GM12878 (cell line): Measurements from ENCODE around the gene SLC16A9. TPM values are rescaled to one million over a fixed set of nuclear protein-coding genes. Genes with fewer than 3 reads are reported as not detected.

ENCODE experiments used
- ATAC-seq: fragments of 200-7000 bp; cut with Tn5 transposase; 3 replicates; pipeline ENCODE4 v1.9.1; 2020; ENCODE audit warnings: mild to moderate bottlenecking, moderate library complexity
- BruUV-seq: library from RNA; stranded (reverse); fragments of 400-500 nt; replicated peaks from 2 replicates; lab custom pipeline; 2021; lab: Mats Ljungman, UMichigan
- CTCF ChIA-PET: fragments of 300-600 bp; sonication (Branson Sonifier 250); formaldehyde crosslinking; extraction: SDS; loops from one replicate; lab custom pipeline; 2021; ENCODE audit warnings: inconsistent platforms; lab: Yijun Ruan, JAX
- POLR2A ChIA-PET: fragments of 350-600 bp; formaldehyde crosslinking; extraction: SDS; loops from one replicate; lab custom pipeline; 2021; ENCODE audit warnings: inconsistent platforms; lab: Charles Lee
- RAD21 ChIA-PET: fragments of 300-600 bp; sonication (Branson Sonifier 250); formaldehyde crosslinking; loops from one replicate; lab custom pipeline; 2023; ENCODE audit warnings: antibody characterized with exemption; ENCODE audit not compliant: unreplicated experiment; lab: Charles Lee
- SMC1A ChIA-PET: fragments of 300-600 bp; sonication (Branson Sonifier 250); formaldehyde crosslinking; loops from one replicate; lab custom pipeline; 2023; ENCODE audit not compliant: unreplicated experiment, uncharacterized antibody; lab: Charles Lee
- DNase-seq: peaks from one replicate; pipeline ENCODE4 v3.0.0-alpha.2; 2011; ENCODE audit warnings: low read depth, low spot score
- FAIRE-seq: peaks from 3 replicates; lab custom pipeline; 2011; peaks lifted over from hg19 to GRCh38; lab: Jason Lieb, UNC
- H2AFZ ChIP-seq: 2 replicates; pipeline ENCODE4 v1.6.0; 2011; ENCODE audit warnings: low read depth, low read length, control low read depth; ENCODE audit not compliant: control insufficient read depth
- H3K27ac ChIP-seq: 2 replicates; pipeline ENCODE4 v1.5.1; 2011; ENCODE audit warnings: control low read depth; ENCODE audit not compliant: control insufficient read depth, insufficient read depth
- H3K27me3 ChIP-seq, 2 experiments: replicated peaks in 1 of 2; 2 replicates each; pipeline versions ENCODE4 v1.6.0 to v1.6.1; 2011; ENCODE audit warnings: low read length in 1 of 2; ENCODE audit not compliant: control insufficient read depth in 2 of 2, insufficient read depth in 2 of 2
- H3K36me3 ChIP-seq, 2 experiments: 2 replicates each; pipeline ENCODE4 v1.5.1; 2011; ENCODE audit warnings: low read length in 1 of 2; ENCODE audit not compliant: control insufficient read depth in 2 of 2, insufficient read depth in 2 of 2
- H3K4me1 ChIP-seq: 2 replicates; pipeline ENCODE4 v1.6.1; 2011; ENCODE audit warnings: mild to moderate bottlenecking, low read length, moderate library complexity, mixed read lengths; ENCODE audit not compliant: control insufficient read depth, insufficient read depth
- H3K4me2 ChIP-seq: 2 replicates; pipeline ENCODE4 v1.6.0; 2011; ENCODE audit warnings: control low read depth; ENCODE audit not compliant: control insufficient read depth, insufficient read depth
- H3K4me3 ChIP-seq: fragments of 200-600 bp; sonication (generic); 2 replicates; pipeline ENCODE4 v1.5.1; 2016
- H3K79me2 ChIP-seq: 2 replicates; pipeline ENCODE4 v1.6.0; 2011; ENCODE audit warnings: low read length; ENCODE audit not compliant: control insufficient read depth, insufficient read depth
- H3K9ac ChIP-seq: 2 replicates; pipeline ENCODE4 v1.8.0; 2011; ENCODE audit warnings: low read length, control low read depth, mixed read lengths; ENCODE audit not compliant: control insufficient read depth, insufficient read depth
- H3K9me3 ChIP-seq: replicated peaks from 3 replicates; pipeline ENCODE4 v1.5.1; 2011; ENCODE audit warnings: mild to moderate bottlenecking, low read length; ENCODE audit not compliant: control insufficient read depth, insufficient read depth
- H4K20me1 ChIP-seq: 2 replicates; pipeline ENCODE4 v1.6.0; 2011; ENCODE audit not compliant: control insufficient read depth, insufficient read depth
- CBX5 ChIP-seq: sonication (generic); IDR thresholded peaks from 2 replicates; pipeline ENCODE4 v1.6.1; 2016; ENCODE audit warnings: low read depth, moderate library complexity, mild to moderate bottlenecking, inconsistent platforms
- JUNB ChIP-seq: IDR thresholded peaks from 2 replicates; pipeline ENCODE4 v1.6.1; 2016; ENCODE audit warnings: antibody characterized with exemption, mild to moderate bottlenecking
- MTA2 ChIP-seq: fragments of 450-650 bp; IDR thresholded peaks from 2 replicates; pipeline ENCODE4 v1.6.1; 2016; ENCODE audit warnings: low read depth, mild to moderate bottlenecking, moderate library complexity
- RELA ChIP-seq: fragments of 450-650 bp; IDR thresholded peaks from 2 replicates; pipeline ENCODE4 v1.8.0; 2014; ENCODE audit warnings: borderline replicate concordance; ENCODE audit not compliant: partially characterized antibody
- RUNX3 ChIP-seq: IDR thresholded peaks from 2 replicates; pipeline ENCODE4 v1.6.1; 2012; ENCODE audit warnings: low read length, inconsistent platforms
- SPI1 ChIP-seq: IDR thresholded peaks from 2 replicates; pipeline ENCODE4 v1.6.1; 2011; ENCODE audit warnings: low read depth, mild to moderate bottlenecking, low read length, moderate library complexity, borderline replicate concordance; ENCODE audit not compliant: insufficient read depth
- WGBS: methylation state at CpG from one replicate; pipeline ENCODE4 v1.1.6; 2016; ENCODE audit warnings: low lambda C conversion rate; ENCODE audit not compliant: insufficient replicate concordance, insufficient coverage; ENCODE audit errors: missing lambda C conversion rate; 5-methylcytosine and 5-hydroxymethylcytosine counted together
- in situ Hi-C: fragments of 300-500 bp; cut with MboI; formaldehyde crosslinking; loops from 9 replicates; pipeline ENCODE4 v1.14.3; 2018; ENCODE audit warnings: mixed read lengths
- intact Hi-C: fragments of 100-400 bp; cut with micrococcal nuclease; formaldehyde crosslinking; loops from one replicate; pipeline ENCODE4 v1.14.2; 2022; ENCODE audit not compliant: unreplicated experiment
- polyA plus RNA-seq, 11 experiments: library from polyadenylated mRNA; depleted of rRNA in 4 of 11; unstranded in 6 of 11; stranded (reverse) in 5 of 11; fragments of >200 nt; fragmentation: Nextera tagmentation in 4 of 11; fragmentation: Illumina TruSeq in 1 of 11; extraction: Ambion mirVana in 4 of 11; extraction: Trizol in 1 of 11; gene quantifications; 1 replicate in 1 of 11; 2 replicates in 10 of 11; pipeline versions ENCODE4 v1.2.1 to v1.2.3, GENCODE V29; 2011 to 2016; ENCODE audit warnings: inconsistent platforms in 2 of 11, missing spikeins in 2 of 11, low read depth in 1 of 11
- total RNA-seq, 4 experiments: library from RNA; depleted of rRNA in 3 of 4; stranded (reverse); fragments of >200 nt in 3 of 4; fragmentation: Illumina TruSeq in 1 of 4; extraction: Trizol in 1 of 4; gene quantifications; 2 replicates each; pipeline versions ENCODE4 v1.2.1 to v1.2.3, GENCODE V29; 2013 to 2021
- TF ChIP-seq, protein P1 (sequence below): fragments of 150-350 bp; IDR thresholded peaks from 2 replicates; pipeline ENCODE4 v1.6.1; 2014; ENCODE audit warnings: mild to moderate bottlenecking, low read depth, low read length

Gene SLC16A9
- total and polyA plus RNA-seq, 10 of the 15 experiments (the other 5 are each of a cell fraction or from before 2014, with no cell fraction given), result 0.86 to 6.2 (median 4.3) TPM

DNA sequence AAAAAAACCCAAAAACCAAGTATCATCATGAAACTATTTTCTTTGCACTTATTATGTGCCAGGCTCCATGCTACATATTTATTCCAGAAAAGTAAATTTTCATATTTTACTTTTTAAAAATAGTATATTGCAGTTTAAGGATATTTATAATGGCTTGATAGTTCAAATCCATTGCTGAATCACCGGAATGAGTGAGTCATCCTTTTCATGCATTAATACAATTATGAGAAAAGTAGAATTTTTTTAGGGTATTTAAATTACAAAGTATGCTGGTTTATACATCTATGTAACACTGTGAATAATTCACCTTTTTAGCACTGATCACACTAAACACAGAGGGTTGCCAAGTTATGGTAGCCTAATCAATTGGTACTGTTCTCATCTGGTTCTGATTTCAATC is 54.3 kb downstream of the SLC16A9 start (continued):
- TF ChIP-seq RELA (no peak), MTA2 (no peak), JUNB (no peak)

DNA sequence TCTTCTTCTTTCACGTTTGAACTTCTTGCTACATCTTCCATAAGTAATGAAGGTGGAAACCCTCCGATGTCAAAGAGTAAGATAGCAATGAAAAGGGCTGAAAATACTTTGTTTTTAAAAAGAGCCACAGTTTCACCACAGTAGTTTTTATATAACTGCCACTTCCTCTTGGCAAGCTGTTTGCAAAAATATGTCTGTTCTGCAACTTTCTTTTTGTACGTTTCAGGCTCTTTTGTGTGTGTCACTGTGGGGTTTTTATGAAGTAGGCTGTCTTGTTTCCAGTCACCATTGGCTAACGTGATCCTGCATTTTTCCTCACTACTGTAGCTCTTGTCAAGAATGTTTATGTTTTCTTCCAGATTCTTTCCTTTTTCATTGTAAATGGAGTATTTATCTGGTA is 55.6 kb downstream of the SLC16A9 start:
- BruUV-seq, result no TSS peak
- in situ Hi-C loops, result no loop called here
- H3K79me2 ChIP-seq, result no peaks in the 10 kb centered on the region
- intact Hi-C loops, result no loop called here
- no peak for ATAC-seq
- no peaks in the 10 kb centered on the region for H3K27me3 ChIP-seq
- H3K4me1 ChIP-seq, result no peaks in the 10 kb centered on the region
- H3K4me3 ChIP-seq, result no peak overlapping the region
- no peak overlapping the region for H3K27ac ChIP-seq
- no peak overlapping the region for H3K4me2 ChIP-seq
- no peak for DNase-seq
- H2AFZ ChIP-seq, result no peak overlapping the region; the same call in 1 of the 2 replicates
- H3K9me3 ChIP-seq, result no peaks in the 10 kb centered on the region
- TF ChIP-seq RUNX3 (peak; percentile 43; the same call in 1 of the 2 replicates), CBX5 (0 out of 2 replicates have a peak, but pooled peaks have one; percentile 51), SPI1 (peak; percentile 64)
- TF ChIP-seq, protein P1, sequence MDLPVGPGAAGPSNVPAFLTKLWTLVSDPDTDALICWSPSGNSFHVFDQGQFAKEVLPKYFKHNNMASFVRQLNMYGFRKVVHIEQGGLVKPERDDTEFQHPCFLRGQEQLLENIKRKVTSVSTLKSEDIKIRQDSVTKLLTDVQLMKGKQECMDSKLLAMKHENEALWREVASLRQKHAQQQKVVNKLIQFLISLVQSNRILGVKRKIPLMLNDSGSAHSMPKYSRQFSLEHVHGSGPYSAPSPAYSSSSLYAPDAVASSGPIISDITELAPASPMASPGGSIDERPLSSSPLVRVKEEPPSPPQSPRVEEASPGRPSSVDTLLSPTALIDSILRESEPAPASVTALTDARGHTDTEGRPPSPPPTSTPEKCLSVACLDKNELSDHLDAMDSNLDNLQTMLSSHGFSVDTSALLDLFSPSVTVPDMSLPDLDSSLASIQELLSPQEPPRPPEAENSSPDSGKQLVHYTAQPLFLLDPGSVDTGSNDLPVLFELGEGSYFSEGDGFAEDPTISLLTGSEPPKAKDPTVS, result no peak
- RAD21 ChIA-PET, result no interaction called here
- H3K36me3 ChIP-seq, result no peaks in the 10 kb centered on the region
- POLR2A ChIA-PET, result no interaction called here
- FAIRE-seq, result no peak
- SMC1A ChIA-PET, result no interaction called here
- WGBS, result under 1% methylated on average over 4 of the region's 4 CpGs
- CTCF ChIA-PET, result interaction anchor here (1.1 kb wide), 1 partner anchor 10 kb away, joined by 4 read pairs; no protein-coding TSS in a partner anchor
- no peaks in the 10 kb centered on the region for H4K20me1 ChIP-seq
- no peak overlapping the region for H3K9ac ChIP-seq
